HepG2 (cell line): ENCODE data around the gene SOST. TPM values are rescaled to one million over a fixed set of nuclear protein-coding genes. Genes with fewer than 3 reads are reported as not detected.

Experiments
- ATAC-seq: fragments of 200-7000 bp; cut with Tn5 transposase; 3 replicates; pipeline ENCODE4 v1.9.1; 2020; ENCODE audit warnings: mild to moderate bottlenecking, moderate library complexity
- BruUV-seq: library from RNA; stranded (reverse); fragments of 400-500 nt; replicated peaks from 2 replicates; lab custom pipeline; 2021; lab: Mats Ljungman, UMichigan
- CTCF ChIA-PET: fragments of 300-600 bp; formaldehyde crosslinking; extraction: SDS; loops from one replicate; lab custom pipeline; 2021; ENCODE audit warnings: low total read pairs, inconsistent platforms, low intra/inter-chr PET ratio; lab: Yijun Ruan, JAX
- POLR2A ChIA-PET: fragments of 350-600 bp; sonication (Branson Sonifier 250); formaldehyde crosslinking; loops from one replicate; lab custom pipeline; 2020; ENCODE audit warnings: antibody characterized with exemption, inconsistent platforms; lab: Yijun Ruan, JAX
- DNase-seq: peaks from one replicate; pipeline ENCODE4 v3.0.0-alpha.2; 2015; ENCODE audit warnings: low spot score
- FAIRE-seq: peaks from 3 replicates; lab custom pipeline; 2011; peaks lifted over from hg19 to GRCh38; lab: Jason Lieb, UNC
- H2AFZ ChIP-seq: one replicate; pipeline ENCODE4 v1.6.1; 2011; ENCODE audit warnings: low read length, inconsistent platforms
- H3K27ac ChIP-seq: fragments of 300-600 bp; 3 replicates; pipeline ENCODE4 v1.8.0; 2011; ENCODE audit warnings: mixed run types, mild to moderate bottlenecking, mixed read lengths, low read length, inconsistent platforms; ENCODE audit not compliant: insufficient read depth; ENCODE audit errors: extremely low read length
- H3K27me3 ChIP-seq, 2 experiments: fragments of 200-600 bp in 1 of 2; 2 replicates in 1 of 2; 3 replicates in 1 of 2; pipeline versions ENCODE4 v1.6.0 to v1.8.0; 2011; ENCODE audit warnings: low read length in 2 of 2, mild to moderate bottlenecking in 2 of 2, moderate library complexity in 2 of 2, inconsistent platforms in 1 of 2; ENCODE audit not compliant: insufficient read depth in 2 of 2, control insufficient read depth in 1 of 2
- H3K36me3 ChIP-seq, 2 experiments: fragments of 200-600 bp in 1 of 2; replicated peaks in 1 of 2; 2 replicates in 1 of 2; 3 replicates in 1 of 2; pipeline versions ENCODE4 v1.5.1 to v1.8.0; 2011; ENCODE audit warnings: low read length in 2 of 2, inconsistent platforms in 1 of 2; ENCODE audit not compliant: insufficient read depth in 2 of 2, control insufficient read depth in 1 of 2
- H3K4me1 ChIP-seq: 2 replicates; pipeline ENCODE4 v1.5.1; 2012; ENCODE audit warnings: low read length, inconsistent platforms; ENCODE audit not compliant: insufficient read depth
- H3K4me2 ChIP-seq: 2 replicates; pipeline ENCODE4 v1.6.0; 2011; ENCODE audit warnings: low read depth, low read length, inconsistent platforms
- H3K4me3 ChIP-seq, 3 experiments: fragments of 200-600 bp in 1 of 3; sonication (generic), shearing (Covaris generic) in 1 of 3; replicated peaks in 1 of 3; 2 replicates each; pipeline ENCODE4 v1.5.1; 2011 to 2016; ENCODE audit warnings: low read length in 3 of 3, inconsistent platforms in 2 of 3, low read depth in 2 of 3, mild to moderate bottlenecking in 2 of 3, control low read depth in 1 of 3, mixed read lengths in 1 of 3; ENCODE audit not compliant: insufficient read depth in 1 of 3
- H3K79me2 ChIP-seq: one replicate; pipeline ENCODE4 v1.6.1; 2011; ENCODE audit warnings: low read length, inconsistent platforms; ENCODE audit not compliant: insufficient read depth
- H3K9ac ChIP-seq: 2 replicates; pipeline ENCODE4 v1.6.0; 2011; ENCODE audit warnings: mild to moderate bottlenecking, low read depth, low read length, inconsistent platforms; ENCODE audit not compliant: insufficient read depth
- H3K9me3 ChIP-seq: 2 replicates; pipeline ENCODE4 v1.5.1; 2012; ENCODE audit warnings: mild to moderate bottlenecking, low read length
- H4K20me1 ChIP-seq: 2 replicates; pipeline ENCODE4 v1.6.0; 2011; ENCODE audit warnings: inconsistent platforms, mild to moderate bottlenecking, low read length, moderate library complexity; ENCODE audit not compliant: insufficient read depth
- GFI1 ChIP-seq: sonication (generic); formaldehyde crosslinking; IDR thresholded peaks from 2 replicates; pipeline ENCODE4 v1.5.0; 2020; ENCODE audit warnings: missing genetic modification reagents, mild to moderate bottlenecking, borderline replicate concordance
- NRL ChIP-seq: sonication (generic); formaldehyde crosslinking; IDR thresholded peaks from 2 replicates; pipeline ENCODE4 v1.5.0; 2020; ENCODE audit warnings: missing genetic modification reagents, mild to moderate bottlenecking, moderate library complexity, borderline replicate concordance
- PCBP1 ChIP-seq: fragments of 200-400 bp; formaldehyde crosslinking; IDR thresholded peaks from 2 replicates; pipeline ENCODE4 v1.6.1; 2017; ENCODE audit warnings: mild to moderate bottlenecking, low read depth, low read length, borderline replicate concordance
- SP1 ChIP-seq, 2 experiments: fragments of 450-650 bp in 1 of 2; sonication (generic) in 1 of 2; formaldehyde crosslinking in 1 of 2; IDR thresholded peaks; 2 replicates each; pipeline versions ENCODE4 v1.4.0 to v1.6.1; 2016 to 2020; ENCODE audit warnings: missing genetic modification reagents in 1 of 2
- YEATS4 ChIP-seq: sonication (generic); formaldehyde crosslinking; IDR thresholded peaks from 2 replicates; pipeline ENCODE4 v1.4.0; 2020; ENCODE audit warnings: missing genetic modification reagents, borderline replicate concordance
- ZMYM3 ChIP-seq: sonication (generic); formaldehyde crosslinking; IDR thresholded peaks from 2 replicates; pipeline ENCODE4 v1.5.1; 2020; ENCODE audit warnings: mild to moderate bottlenecking, missing genetic modification reagents
- ZNF12 ChIP-seq: sonication (generic); formaldehyde crosslinking; IDR thresholded peaks from 2 replicates; pipeline ENCODE4 v1.5.0; 2020; ENCODE audit warnings: missing genetic modification reagents
- ZNF609 ChIP-seq: sonication (generic); formaldehyde crosslinking; IDR thresholded peaks from 2 replicates; pipeline ENCODE4 v1.4.0; 2020; ENCODE audit warnings: mild to moderate bottlenecking, missing genetic modification reagents, borderline replicate concordance
- ZNF709 ChIP-seq: sonication (generic); formaldehyde crosslinking; IDR thresholded peaks from 2 replicates; pipeline ENCODE4 v1.5.0; 2020; ENCODE audit warnings: mild to moderate bottlenecking, missing genetic modification reagents
- WGBS: methylation state at CpG from one replicate; pipeline ENCODE4 v1.1.6; 2017; ENCODE audit warnings: low lambda C conversion rate; 5-methylcytosine and 5-hydroxymethylcytosine counted together
- in situ Hi-C: cut with HindIII; loops from 2 replicates; pipeline ENCODE4 v1.10.0; 2017; ENCODE audit warnings: low pct_unique_long_range_greater_than_20kb; ENCODE audit not compliant: extremely low pct_ligation_motif_present
- intact Hi-C: fragments of 100-400 bp; cut with micrococcal nuclease; formaldehyde crosslinking; loops from one replicate; pipeline ENCODE4 v1.10.0; 2022; ENCODE audit not compliant: unreplicated experiment
- polyA plus RNA-seq, 8 experiments: library from polyadenylated mRNA; depleted of rRNA in 3 of 8; stranded (reverse) in 7 of 8; unstranded in 1 of 8; fragments of >200 nt; fragmentation: Illumina TruSeq in 4 of 8; extraction: Trizol in 4 of 8; gene quantifications; 2 replicates each; pipeline versions ENCODE4 v1.2.1 to v1.2.3, GENCODE V29; 2011 to 2016; ENCODE audit warnings: low read depth in 4 of 8, missing spikeins in 1 of 8, mixed read lengths in 1 of 8; ENCODE audit not compliant: insufficient read depth in 1 of 8
- total RNA-seq, 5 experiments: library from RNA; depleted of rRNA; stranded (reverse); fragments of >200 nt; fragmentation: Illumina TruSeq; extraction: Trizol; gene quantifications; 2 replicates each; pipeline ENCODE4 v1.2.3, GENCODE V29; 2016; ENCODE audit warnings: low read depth in 1 of 5

SOST gene
- total and polyA plus RNA-seq, 2 of the 13 experiments (the other 11 are each of a cell fraction or from before 2014, with no cell fraction given) = not detected

GRCh38 chr17:43714465-43715149, 44.0 kb downstream of the SOST start:
- Histone ChIP-seq H4K20me1 (no peaks in the 10 kb centered on the region), H3K36me3 (no peaks in the 10 kb centered on the region), H3K9me3 (no peaks in the 10 kb centered on the region), H3K27ac (no peak overlapping the region), H3K4me1 (peaks cover 16% of the 10 kb centered on the region), H3K4me2 (peak overlapping the region; percentile 74), H3K4me3 (peak overlapping the region in 1 of 3 experiments; percentile 69; a peak in 2 of 6 replicates), H2AFZ (no peak overlapping the region), H3K27me3 (peaks cover 4 to 78% of the 10 kb centered on the region in 2 experiments), H3K79me2 (no peaks in the 10 kb centered on the region), H3K9ac (no peak overlapping the region)
- WGBS = 43% methylated on average over 4 of the region's 4 CpGs
- CTCF ChIA-PET = no interaction called here
- FAIRE-seq = no peak
- POLR2A ChIA-PET = no interaction called here
- BruUV-seq = no TSS peak
- in situ Hi-C loops = no loop called here
- no peak for DNase-seq
- intact Hi-C loops = no loop called here
- TF ChIP-seq SP1 (IDR thresholded peaks at IDR 0.05) (0 out of 2 replicates have a peak, but pooled peaks have one; percentile 3), SP1 (CRISPR knock-in tag; IDR thresholded peaks at IDR 0.05) (no peak), ZNF12 (CRISPR knock-in tag) (peak; percentile 85), ZMYM3 (CRISPR knock-in tag) (no peak)
- peak; percentile 14; the same call in 2 of the 3 replicates for ATAC-seq

- WGBS = 1% methylated on average over 44 of the region's 53 CpGs
- DNase-seq = no peak
- peak overlapping the region; percentile 74 for H3K4me2 ChIP-seq
- TF ChIP-seq ZNF609 = no peak
- peak; percentile 38; the same call in 1 of the 2 replicates for TF ChIP-seq NRL (CRISPR knock-in tag)
- no peak for TF ChIP-seq PCBP1
- 0 out of 2 replicates have a peak, but pooled peaks have one; percentile 54 for TF ChIP-seq ZNF709 (CRISPR knock-in tag)
- peak; percentile 19; the same call in 1 of the 2 replicates for TF ChIP-seq GFI1 (CRISPR knock-in tag)
- no peak for TF ChIP-seq YEATS4 (CRISPR knock-in tag)
Measured at GRCh38 chr17:43713494-43714162, 45.0 kb downstream of the SOST start.

More at GRCh38 chr17:43713494-43714162, 45.0 kb downstream of the SOST start:
- Histone ChIP-seq H3K36me3 (no peaks in the 10 kb centered on the region), H4K20me1 (no peaks in the 10 kb centered on the region), H3K4me3 (peak overlapping the region; percentile 49 to 69 (median 60)), H3K9ac (no peak overlapping the region), H3K9me3 (no peaks in the 10 kb centered on the region), H3K4me1 (peaks cover 15% of the 10 kb centered on the region), H3K79me2 (no peaks in the 10 kb centered on the region), H3K27me3 (peaks cover 4 to 78% of the 10 kb centered on the region in 2 experiments), H3K27ac (no peak overlapping the region), H2AFZ (no peak overlapping the region)
- peak; percentile 78 for ATAC-seq
- intact Hi-C loops = no loop called here
- POLR2A ChIA-PET = no interaction called here
- CTCF ChIA-PET = no interaction called here
- no peak for FAIRE-seq
- no TSS peak for BruUV-seq
- in situ Hi-C loops = no loop called here
